ELF-1 (cell line): ENCODE results near the gene DTX3L.

ENCODE experiments used
- DNase-seq: peaks from one replicate; pipeline ENCODE4 v3.0.0-alpha.2; 2016; ENCODE audit warnings: low read depth, low spot score

Gene DTX3L

GRCh38 chr3:122564155-122564912 lies at the start of gene DTX3L, which contains the start of gene PARP9:
Gene DTX3L, plus strand, starts transcription at chr3:122564338. Its CDS starts 89 bp downstream, at chr3:122564427.
Gene PARP9, minus strand, starts transcription at chr3:122564300. Its CDS starts 4,680 bp downstream, at chr3:122559620.
- peak; percentile 83 for DNase-seq

GRCh38 chr3:122515020-122515468 lies 49.1 kb upstream of the DTX3L start:
- DNase-seq: no peak

- no peak for DNase-seq
Observed at GRCh38 chr3:122515870-122516269, 48.3 kb upstream of the DTX3L start.

- DNase-seq: no peak
Observed at GRCh38 chr3:122516846-122517360, 47.2 kb upstream of the DTX3L start.

GRCh38 chr3:122519693-122520092 lies 44.4 kb upstream of the DTX3L start:
- DNase-seq: no peak

GRCh38 chr3:122520861-122521260 lies 43.3 kb upstream of the DTX3L start:
- DNase-seq: no peak

GRCh38 chr3:122523317-122523716 lies 40.8 kb upstream of the DTX3L start:
- no peak for DNase-seq

GRCh38 chr3:122530164-122530563 lies 34.0 kb upstream of the DTX3L start:
- DNase-seq: no peak

- DNase-seq: no peak
Observed at GRCh38 chr3:122533480-122533879, 30.7 kb upstream of the DTX3L start.

GRCh38 chr3:122533931-122534334 lies 30.2 kb upstream of the DTX3L start:
- peak; percentile 68 for DNase-seq

- peak; percentile 61 for DNase-seq
Observed at GRCh38 chr3:122535964-122536631, 28.0 kb upstream of the DTX3L start.

GRCh38 chr3:122536632-122537001 lies 27.5 kb upstream of the DTX3L start:
- DNase-seq: peak; percentile 8

- no peak for DNase-seq
Observed at GRCh38 chr3:122538956-122539490, 25.1 kb upstream of the DTX3L start.

- no peak for DNase-seq
Observed at GRCh38 chr3:122546151-122546550, 18.0 kb upstream of the DTX3L start.

GRCh38 chr3:122548076-122548475 lies 16.1 kb upstream of the DTX3L start:
- DNase-seq: no peak

- no peak for DNase-seq
Observed at GRCh38 chr3:122548619-122549018, 15.5 kb upstream of the DTX3L start.

GRCh38 chr3:122553171-122553570 lies 11.0 kb upstream of the DTX3L start:
- DNase-seq: no peak

- DNase-seq: peak; percentile 36
Observed at GRCh38 chr3:122555275-122556071, 8.7 kb upstream of the DTX3L start.

GRCh38 chr3:122557356-122557755 lies 6.8 kb upstream of the DTX3L start:
- DNase-seq: no peak

GRCh38 chr3:122558605-122559004 lies 5.5 kb upstream of the DTX3L start:
- DNase-seq: no peak

GRCh38 chr3:122559906-122560305 lies 4.2 kb upstream of the DTX3L start:
- DNase-seq: no peak

- peak; percentile 57 for DNase-seq
Observed at GRCh38 chr3:122560680-122561079, 3.5 kb upstream of the DTX3L start.
